K562 (cell line): ENCODE data around the gene CENPB. TPM values are rescaled to one million over a fixed set of nuclear protein-coding genes. Genes with fewer than 3 reads are reported as not detected.

ENCODE experiments used
- ATAC-seq: fragments of 200-7000 bp; cut with Tn5 transposase; 3 replicates; pipeline ENCODE4 v1.9.1; 2020; ENCODE audit warnings: moderate library complexity
- BruUV-seq: library from RNA; stranded (reverse); fragments of 400-500 nt; replicated peaks from 2 replicates; lab custom pipeline; 2021; lab: Mats Ljungman, UMichigan
- CTCF ChIA-PET: fragments of 300-600 bp; formaldehyde crosslinking; extraction: SDS; loops from one replicate; lab custom pipeline; 2021; ENCODE audit warnings: low intra/inter-chr PET ratio; lab: Yijun Ruan, JAX
- POLR2A ChIA-PET: fragments of 300-600, 350-650 bp; sonication (Branson Sonifier 250); formaldehyde crosslinking; extraction: SDS; loops from one replicate; lab custom pipeline; 2021; ENCODE audit warnings: antibody characterized with exemption, inconsistent platforms; lab: Yijun Ruan, JAX
- DNase-seq, 4 experiments: peaks; one replicate each; pipeline versions ENCODE4 v3.0.0 to v3.0.0-alpha.2; 2011 to 2018; ENCODE audit warnings: low spot score in 3 of 4, mixed read lengths in 3 of 4; ENCODE audit errors: extremely low read depth in 1 of 4
- FAIRE-seq: peaks from 2 replicates; lab custom pipeline; 2011; peaks lifted over from hg19 to GRCh38; lab: Jason Lieb, UNC
- H2AFZ ChIP-seq: 2 replicates; pipeline ENCODE4 v1.6.0; 2011; ENCODE audit warnings: low read depth, low read length, control low read depth, inconsistent platforms
- H3K27ac ChIP-seq: fragments of 200-600 bp; 3 replicates; pipeline ENCODE4 v1.8.0; 2011; ENCODE audit warnings: low read depth, mild to moderate bottlenecking, control low read depth, inconsistent platforms, low read length, moderate library complexity, mixed read lengths; ENCODE audit errors: extremely low read depth
- H3K27me3 ChIP-seq, 2 experiments: fragments of 300-600 bp in 1 of 2; 2 replicates in 1 of 2; 3 replicates in 1 of 2; pipeline versions ENCODE4 v1.6.0 to v1.8.0; 2011; ENCODE audit warnings: inconsistent platforms in 2 of 2, low read length in 2 of 2, mild to moderate bottlenecking in 1 of 2, mixed read lengths in 1 of 2, moderate library complexity in 1 of 2; ENCODE audit not compliant: control insufficient read depth in 2 of 2, insufficient read depth in 2 of 2
- H3K36me3 ChIP-seq: fragments of 300-600 bp; 3 replicates; pipeline ENCODE4 v1.8.0; 2011; ENCODE audit warnings: mild to moderate bottlenecking, low read length, inconsistent platforms; ENCODE audit not compliant: control insufficient read depth, insufficient read depth
- H3K4me1 ChIP-seq, 2 experiments: fragments of 200-600 bp in 1 of 2; replicated peaks in 1 of 2; 2 replicates in 1 of 2; 3 replicates in 1 of 2; pipeline versions ENCODE4 v1.5.1 to v1.8.0; 2011; ENCODE audit warnings: inconsistent platforms in 2 of 2, low read length in 2 of 2, mild to moderate bottlenecking in 1 of 2, mixed read lengths in 1 of 2, moderate library complexity in 1 of 2; ENCODE audit not compliant: control insufficient read depth in 2 of 2, insufficient read depth in 2 of 2
- H3K4me2 ChIP-seq: 2 replicates; pipeline ENCODE4 v1.6.1; 2011; ENCODE audit warnings: low read length, control low read depth, inconsistent platforms, mixed read lengths; ENCODE audit not compliant: insufficient read depth
- H3K4me3 ChIP-seq: fragments of 200-600 bp; sonication (generic), shearing (Covaris generic); 2 replicates; pipeline ENCODE4 v1.5.1; 2016; ENCODE audit warnings: control low read depth, inconsistent platforms
- H3K79me2 ChIP-seq: fragments of 200-600 bp; 3 replicates; pipeline ENCODE4 v1.8.0; 2011; ENCODE audit warnings: low read length, inconsistent platforms; ENCODE audit not compliant: control insufficient read depth, insufficient read depth
- H3K9ac ChIP-seq, 2 experiments: 2 replicates each; pipeline versions ENCODE4 v1.6.0 to v1.6.1; 2011; ENCODE audit warnings: low read depth in 2 of 2, low read length in 2 of 2, control low read depth in 1 of 2, inconsistent platforms in 1 of 2, mild to moderate bottlenecking in 1 of 2, mixed read lengths in 1 of 2; ENCODE audit not compliant: insufficient read depth in 1 of 2
- H3K9me1 ChIP-seq: one replicate; pipeline ENCODE4 v1.6.0; 2011; ENCODE audit warnings: inconsistent platforms, mild to moderate bottlenecking, low read length, moderate library complexity; ENCODE audit not compliant: control insufficient read depth, insufficient read depth
- H3K9me3 ChIP-seq: replicated peaks from 2 replicates; pipeline ENCODE4 v1.5.1; 2011; ENCODE audit warnings: low read depth, low read length, inconsistent platforms; ENCODE audit not compliant: control insufficient read depth, insufficient read depth
- H4K20me1 ChIP-seq: replicated peaks from 2 replicates; pipeline ENCODE4 v1.6.1; 2011; ENCODE audit warnings: low read length, inconsistent platforms, mixed read lengths; ENCODE audit not compliant: control insufficient read depth, insufficient read depth
- DNMT1 ChIP-seq: fragments of 450-650 bp; IDR thresholded peaks from 2 replicates; pipeline ENCODE4 v1.6.1; 2016; ENCODE audit warnings: antibody characterized with exemption, mild to moderate bottlenecking
- GABPB1 ChIP-seq: sonication (generic); formaldehyde crosslinking; IDR thresholded peaks from 2 replicates; pipeline ENCODE4 v1.8.0; 2022; ENCODE audit warnings: mild to moderate bottlenecking, missing genetic modification reagents
- KHSRP ChIP-seq: fragments of 450-650 bp; IDR thresholded peaks from 2 replicates; pipeline ENCODE4 v1.6.1; 2017
- WGBS: fragments of 100-300 bp; shearing (Covaris generic); methylation state at CpG from one replicate; pipeline ENCODE4 v1.1.6; 2016; ENCODE audit warnings: low coverage, mixed read lengths; ENCODE audit not compliant: insufficient coverage; ENCODE audit errors: missing lambda C conversion rate; 5-methylcytosine and 5-hydroxymethylcytosine counted together
- in situ Hi-C: fragments of 300-500 bp; cut with MboI; formaldehyde crosslinking; loops from 4 replicates; pipeline ENCODE4 v1.15.0; 2018; ENCODE audit warnings: inconsistent platforms, mixed read lengths
- intact Hi-C: fragments of 100-400 bp; cut with micrococcal nuclease; formaldehyde crosslinking; loops from 2 replicates; pipeline ENCODE4 v1.14.2; 2022
- polyA plus RNA-seq, 8 experiments: library from polyadenylated mRNA; depleted of rRNA in 4 of 8; stranded (reverse) in 5 of 8; unstranded in 3 of 8; fragments of >200 nt; fragmentation: Nextera tagmentation in 2 of 8; fragmentation: Illumina TruSeq in 1 of 8; extraction: Ambion mirVana in 2 of 8; extraction: Trizol in 1 of 8; gene quantifications; 2 replicates each; pipeline versions ENCODE4 v1.2.1 to v1.2.3, GENCODE V29; 2011 to 2014; ENCODE audit warnings: inconsistent platforms in 1 of 8, missing spikeins in 1 of 8
- total RNA-seq, 7 experiments: library from RNA; depleted of rRNA in 6 of 7; stranded (reverse); fragments of >200 nt in 6 of 7; fragmentation: Illumina TruSeq in 2 of 7; extraction: Trizol in 2 of 7; gene quantifications; 2 replicates each; pipeline versions ENCODE4 v1.2.1 to v1.2.3, GENCODE V29; 2011 to 2021; ENCODE audit warnings: low replicate concordance in 1 of 7
- TF ChIP-seq, protein P1 (sequence below): fragments of 250-450 bp; sonication (Bioruptor Pico); IDR thresholded peaks from 2 replicates; pipeline ENCODE4 v1.4.0; 2020
- TF ChIP-seq, protein P2 (sequence below): sonication (generic); formaldehyde crosslinking; IDR thresholded peaks from 2 replicates; pipeline ENCODE4 v1.8.0; 2022; ENCODE audit warnings: mild to moderate bottlenecking, missing genetic modification reagents
- TF ChIP-seq, protein P3 (sequence below): fragments of 200-800 bp; sonication (Bioruptor generic); IDR thresholded peaks from 2 replicates; pipeline ENCODE4 v1.6.1; 2017; ENCODE audit warnings: missing genetic modification characterization, missing compliant biosample characterization

CENPB gene
- total and polyA plus RNA-seq, 9 of the 15 experiments (the other 6 are each of a cell fraction or from before 2014, with no cell fraction given), result 0.17 to 70.8 (median 24.9) TPM

DNA sequence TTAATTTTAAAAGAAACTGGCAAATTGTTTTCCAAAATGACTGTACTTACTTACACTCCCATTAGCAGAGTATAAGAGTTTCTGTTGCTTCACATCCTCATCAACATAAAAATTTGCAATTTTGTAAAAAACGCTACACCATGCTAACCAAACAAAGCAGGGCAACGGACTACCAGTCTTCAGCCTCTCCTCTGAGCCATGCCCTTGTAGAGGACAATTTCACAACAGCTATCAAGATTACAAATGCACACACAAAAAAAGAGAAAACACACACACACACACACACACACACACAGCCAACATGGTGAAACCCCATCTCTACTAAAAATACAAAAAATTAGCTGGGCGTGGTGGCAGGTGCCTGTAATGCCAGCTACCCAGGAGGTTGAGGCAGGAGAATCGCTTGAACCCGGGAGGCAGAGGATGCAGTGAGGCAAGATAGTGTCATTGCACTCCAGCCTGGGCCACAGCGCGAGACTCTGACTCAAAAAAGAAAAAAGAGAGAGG lies 14.9 kb downstream of the CENPB start:
- in situ Hi-C loops (no loop called here), intact Hi-C loops (no loop called here)
- no peaks in the 10 kb centered on the region for H4K20me1 ChIP-seq
- H3K27me3 ChIP-seq, result no peaks in the 10 kb centered on the region
- no peaks in the 10 kb centered on the region for H3K36me3 ChIP-seq
- peaks cover 5 to 24% of the 10 kb centered on the region in 2 experiments; a peak in 3 of 5 replicates for H3K4me1 ChIP-seq
- no peak for ATAC-seq
- H3K9me1 ChIP-seq, result no peaks in the 10 kb centered on the region
- H3K9me3 ChIP-seq, result no peaks in the 10 kb centered on the region
- no peak overlapping the region for H3K4me2 ChIP-seq
- ChIA-PET CTCF (no interaction called here), POLR2A (no interaction called here)
- DNase-seq, result no peak
- H3K9ac ChIP-seq, result no peak overlapping the region
- 71% methylated on average over 7 of the region's 7 CpGs for WGBS
- no peak for FAIRE-seq
- H2AFZ ChIP-seq, result no peak overlapping the region
- H3K4me3 ChIP-seq, result no peak overlapping the region
- BruUV-seq, result no TSS peak
- peaks cover 10% of the 10 kb centered on the region; the same call in 2 of the 3 replicates for H3K79me2 ChIP-seq
- TF ChIP-seq DNMT1 (no peak), KHSRP (no peak), GABPB1 (CRISPR knock-in tag) (no peak)
- TF ChIP-seq, protein P1, sequence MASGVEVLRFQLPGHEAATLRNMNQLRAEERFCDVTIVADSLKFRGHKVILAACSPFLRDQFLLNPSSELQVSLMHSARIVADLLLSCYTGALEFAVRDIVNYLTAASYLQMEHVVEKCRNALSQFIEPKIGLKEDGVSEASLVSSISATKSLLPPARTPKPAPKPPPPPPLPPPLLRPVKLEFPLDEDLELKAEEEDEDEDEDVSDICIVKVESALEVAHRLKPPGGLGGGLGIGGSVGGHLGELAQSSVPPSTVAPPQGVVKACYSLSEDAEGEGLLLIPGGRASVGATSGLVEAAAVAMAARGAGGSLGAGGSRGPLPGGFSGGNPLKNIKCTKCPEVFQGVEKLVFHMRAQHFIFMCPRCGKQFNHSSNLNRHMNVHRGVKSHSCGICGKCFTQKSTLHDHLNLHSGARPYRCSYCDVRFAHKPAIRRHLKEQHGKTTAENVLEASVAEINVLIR, result no peak
- TF ChIP-seq, protein P2, sequence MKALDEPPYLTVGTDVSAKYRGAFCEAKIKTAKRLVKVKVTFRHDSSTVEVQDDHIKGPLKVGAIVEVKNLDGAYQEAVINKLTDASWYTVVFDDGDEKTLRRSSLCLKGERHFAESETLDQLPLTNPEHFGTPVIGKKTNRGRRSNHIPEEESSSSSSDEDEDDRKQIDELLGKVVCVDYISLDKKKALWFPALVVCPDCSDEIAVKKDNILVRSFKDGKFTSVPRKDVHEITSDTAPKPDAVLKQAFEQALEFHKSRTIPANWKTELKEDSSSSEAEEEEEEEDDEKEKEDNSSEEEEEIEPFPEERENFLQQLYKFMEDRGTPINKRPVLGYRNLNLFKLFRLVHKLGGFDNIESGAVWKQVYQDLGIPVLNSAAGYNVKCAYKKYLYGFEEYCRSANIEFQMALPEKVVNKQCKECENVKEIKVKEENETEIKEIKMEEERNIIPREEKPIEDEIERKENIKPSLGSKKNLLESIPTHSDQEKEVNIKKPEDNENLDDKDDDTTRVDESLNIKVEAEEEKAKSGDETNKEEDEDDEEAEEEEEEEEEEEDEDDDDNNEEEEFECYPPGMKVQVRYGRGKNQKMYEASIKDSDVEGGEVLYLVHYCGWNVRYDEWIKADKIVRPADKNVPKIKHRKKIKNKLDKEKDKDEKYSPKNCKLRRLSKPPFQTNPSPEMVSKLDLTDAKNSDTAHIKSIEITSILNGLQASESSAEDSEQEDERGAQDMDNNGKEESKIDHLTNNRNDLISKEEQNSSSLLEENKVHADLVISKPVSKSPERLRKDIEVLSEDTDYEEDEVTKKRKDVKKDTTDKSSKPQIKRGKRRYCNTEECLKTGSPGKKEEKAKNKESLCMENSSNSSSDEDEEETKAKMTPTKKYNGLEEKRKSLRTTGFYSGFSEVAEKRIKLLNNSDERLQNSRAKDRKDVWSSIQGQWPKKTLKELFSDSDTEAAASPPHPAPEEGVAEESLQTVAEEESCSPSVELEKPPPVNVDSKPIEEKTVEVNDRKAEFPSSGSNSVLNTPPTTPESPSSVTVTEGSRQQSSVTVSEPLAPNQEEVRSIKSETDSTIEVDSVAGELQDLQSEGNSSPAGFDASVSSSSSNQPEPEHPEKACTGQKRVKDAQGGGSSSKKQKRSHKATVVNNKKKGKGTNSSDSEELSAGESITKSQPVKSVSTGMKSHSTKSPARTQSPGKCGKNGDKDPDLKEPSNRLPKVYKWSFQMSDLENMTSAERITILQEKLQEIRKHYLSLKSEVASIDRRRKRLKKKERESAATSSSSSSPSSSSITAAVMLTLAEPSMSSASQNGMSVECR, result no peak
- TF ChIP-seq, protein P3, sequence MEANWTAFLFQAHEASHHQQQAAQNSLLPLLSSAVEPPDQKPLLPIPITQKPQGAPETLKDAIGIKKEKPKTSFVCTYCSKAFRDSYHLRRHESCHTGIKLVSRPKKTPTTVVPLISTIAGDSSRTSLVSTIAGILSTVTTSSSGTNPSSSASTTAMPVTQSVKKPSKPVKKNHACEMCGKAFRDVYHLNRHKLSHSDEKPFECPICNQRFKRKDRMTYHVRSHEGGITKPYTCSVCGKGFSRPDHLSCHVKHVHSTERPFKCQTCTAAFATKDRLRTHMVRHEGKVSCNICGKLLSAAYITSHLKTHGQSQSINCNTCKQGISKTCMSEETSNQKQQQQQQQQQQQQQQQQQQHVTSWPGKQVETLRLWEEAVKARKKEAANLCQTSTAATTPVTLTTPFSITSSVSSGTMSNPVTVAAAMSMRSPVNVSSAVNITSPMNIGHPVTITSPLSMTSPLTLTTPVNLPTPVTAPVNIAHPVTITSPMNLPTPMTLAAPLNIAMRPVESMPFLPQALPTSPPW (CRISPR knock-in tag), result no peak
- H3K27ac ChIP-seq, result no peak overlapping the region
